IMR-90 (cell line): Measurements from ENCODE around the gene DEAF1. TPM values are rescaled to one million over a fixed set of nuclear protein-coding genes. Genes with fewer than 3 reads are reported as not detected.

Source experiments
- ATAC-seq: fragments of 200-7000 bp; cut with Tn5 transposase; 2 replicates; pipeline ENCODE4 v1.9.1; 2020; ENCODE audit warnings: low read depth, mild to moderate bottlenecking, moderate library complexity
- BruUV-seq: library from RNA; stranded (reverse); fragments of 400-500 nt; replicated peaks from 2 replicates; lab custom pipeline; 2021; lab: Mats Ljungman, UMichigan
- CTCF ChIA-PET: fragments of 300-600 bp; formaldehyde crosslinking; extraction: SDS; loops from one replicate; lab custom pipeline; 2021; ENCODE audit warnings: antibody characterized with exemption; lab: Yijun Ruan, JAX
- POLR2A ChIA-PET: fragments of 300-600 bp; sonication (Branson Sonifier 250); formaldehyde crosslinking; loops from one replicate; lab custom pipeline; 2022; ENCODE audit warnings: antibody characterized with exemption; ENCODE audit not compliant: unreplicated experiment; lab: Charles Lee
- DNase-seq: peaks from one replicate; pipeline ENCODE4 v3.0.0; 2013
- H2AFZ ChIP-seq: replicated peaks from 2 replicates; pipeline ENCODE3; 2013; ENCODE audit warnings: low read length, mild to moderate bottlenecking; ENCODE audit not compliant: poor library complexity
- H2AK5ac ChIP-seq: 2 replicates; pipeline ENCODE4 v1.6.1; 2013; ENCODE audit warnings: low read depth, low read length, inconsistent platforms
- H2AK9ac ChIP-seq: replicated peaks from 2 replicates; pipeline ENCODE3; 2013; ENCODE audit warnings: mild to moderate bottlenecking, low read depth, low read length, moderate library complexity; ENCODE audit not compliant: poor library complexity
- H2BK120ac ChIP-seq: 2 replicates; pipeline ENCODE4 v1.6.1; 2013; ENCODE audit warnings: low read depth, low read length, inconsistent platforms
- H2BK15ac ChIP-seq: 3 replicates; pipeline ENCODE4 v1.6.1; 2013; ENCODE audit warnings: low read depth, low read length, inconsistent platforms
- H2BK20ac ChIP-seq: 2 replicates; pipeline ENCODE4 v1.6.1; 2013; ENCODE audit warnings: low read depth, mild to moderate bottlenecking, inconsistent platforms, low read length, moderate library complexity
- H2BK5ac ChIP-seq: 2 replicates; pipeline ENCODE4 v1.6.1; 2013; ENCODE audit warnings: mild to moderate bottlenecking, low read depth, low read length, inconsistent platforms; ENCODE audit not compliant: poor library complexity, severe bottlenecking
- H3K14ac ChIP-seq: replicated peaks from 2 replicates; pipeline ENCODE4 v1.6.1; 2013; ENCODE audit warnings: low read depth, low read length, inconsistent platforms
- H3K18ac ChIP-seq: 2 replicates; pipeline ENCODE4 v1.6.1; 2013; ENCODE audit warnings: low read depth, low read length, control low read depth
- H3K23ac ChIP-seq: 2 replicates; pipeline ENCODE4 v1.6.1; 2013; ENCODE audit warnings: low read depth, low read length, inconsistent platforms
- H3K27ac ChIP-seq: 2 replicates; pipeline ENCODE4 v1.5.1; 2013; ENCODE audit warnings: mild to moderate bottlenecking, control low read depth, low read length; ENCODE audit not compliant: insufficient read depth
- H3K27me3 ChIP-seq: 2 replicates; pipeline ENCODE4 v1.6.1; 2013; ENCODE audit warnings: low read length; ENCODE audit not compliant: control insufficient read depth, insufficient read depth
- H3K36me3 ChIP-seq: 2 replicates; pipeline ENCODE4 v1.6.1; 2013; ENCODE audit warnings: low read length, mixed read lengths; ENCODE audit not compliant: control insufficient read depth, insufficient read depth
- H3K4ac ChIP-seq: 2 replicates; pipeline ENCODE4 v1.6.1; 2013; ENCODE audit warnings: low read depth, low read length, inconsistent platforms
- H3K4me1 ChIP-seq: 2 replicates; pipeline ENCODE4 v1.6.1; 2013; ENCODE audit warnings: low read length, mixed read lengths; ENCODE audit not compliant: control insufficient read depth, insufficient read depth
- H3K4me2 ChIP-seq: 2 replicates; pipeline ENCODE4 v1.6.1; 2013; ENCODE audit warnings: low read depth, mild to moderate bottlenecking, control low read depth, low read length, moderate library complexity
- H3K4me3 ChIP-seq: 2 replicates; pipeline ENCODE4 v1.5.1; 2013; ENCODE audit warnings: low read depth, mild to moderate bottlenecking, control low read depth, low read length, moderate library complexity; ENCODE audit not compliant: insufficient read depth
- H3K56ac ChIP-seq: 2 replicates; pipeline ENCODE4 v1.6.1; 2013; ENCODE audit warnings: low read length, inconsistent platforms; ENCODE audit not compliant: insufficient read depth; ENCODE audit errors: extremely low read depth
- H3K79me1 ChIP-seq, 2 experiments: 2 replicates each; pipeline ENCODE4 v1.6.1; 2013; ENCODE audit warnings: low read length in 2 of 2, inconsistent platforms in 1 of 2, low read depth in 1 of 2
- H3K9ac ChIP-seq: 2 replicates; pipeline ENCODE4 v1.6.1; 2013; ENCODE audit warnings: low read depth, low read length, control low read depth
- H3K9me1 ChIP-seq: 2 replicates; pipeline ENCODE4 v1.6.1; 2013; ENCODE audit warnings: low read length, inconsistent platforms; ENCODE audit not compliant: insufficient read depth
- H3K9me3 ChIP-seq: 2 replicates; pipeline ENCODE4 v1.6.1; 2013; ENCODE audit warnings: low read length; ENCODE audit not compliant: control insufficient read depth, insufficient read depth
- H4K20me1 ChIP-seq: 2 replicates; pipeline ENCODE4 v1.6.1; 2013; ENCODE audit warnings: low read length, inconsistent platforms; ENCODE audit not compliant: insufficient read depth
- H4K5ac ChIP-seq: 2 replicates; pipeline ENCODE4 v1.6.1; 2013; ENCODE audit warnings: mild to moderate bottlenecking, low read depth, low read length, control low read depth
- H4K8ac ChIP-seq, 2 experiments: 2 replicates each; pipeline ENCODE4 v1.6.1; 2013; ENCODE audit warnings: low read depth in 2 of 2, low read length in 2 of 2, control low read depth in 1 of 2, inconsistent platforms in 1 of 2
- H4K91ac ChIP-seq: 2 replicates; pipeline ENCODE4 v1.6.1; 2013; ENCODE audit warnings: low read depth, low read length, inconsistent platforms; ENCODE audit not compliant: insufficient read depth
- CEBPB ChIP-seq: IDR thresholded peaks from 2 replicates; pipeline ENCODE4 v1.6.1; 2012; ENCODE audit warnings: low read depth, low read length, improper control_type of control experiment
- CHD1 ChIP-seq: IDR thresholded peaks from 2 replicates; pipeline ENCODE4 v1.6.1; 2012; ENCODE audit warnings: low read depth, low read length, improper control_type of control experiment
- FOS ChIP-seq: fragments of 150-350 bp; IDR thresholded peaks from 2 replicates; pipeline ENCODE4 v1.6.1; 2016; ENCODE audit warnings: low read depth, low read length
- MAFK ChIP-seq: IDR thresholded peaks from 2 replicates; pipeline ENCODE4 v1.6.1; 2012; ENCODE audit warnings: low read depth, low read length, improper control_type of control experiment
- MAZ ChIP-seq: IDR thresholded peaks from 2 replicates; pipeline ENCODE4 v1.6.1; 2012; ENCODE audit warnings: low read depth, mild to moderate bottlenecking, low read length, improper control_type of control experiment, moderate library complexity, borderline replicate concordance
- MXI1 ChIP-seq: IDR thresholded peaks from 2 replicates; pipeline ENCODE4 v1.6.1; 2012; ENCODE audit warnings: low read depth, mild to moderate bottlenecking, low read length, moderate library complexity, borderline replicate concordance
- NFE2L2 ChIP-seq: fragments of 150-350 bp; IDR thresholded peaks from 2 replicates; pipeline ENCODE4 v1.6.1; 2016; ENCODE audit warnings: low read depth, mild to moderate bottlenecking, low read length
- POLR2A ChIP-seq: IDR thresholded peaks from 2 replicates; pipeline ENCODE4 v1.6.1; 2012; ENCODE audit warnings: mild to moderate bottlenecking, low read depth, low read length
- RAD21 ChIP-seq: IDR thresholded peaks from 2 replicates; pipeline ENCODE4 v1.6.1; 2012; ENCODE audit warnings: low read length, improper control_type of control experiment
- RCOR1 ChIP-seq: IDR thresholded peaks from 2 replicates; pipeline ENCODE4 v1.6.1; 2012; ENCODE audit warnings: mild to moderate bottlenecking, low read length, improper control_type of control experiment; ENCODE audit not compliant: insufficient replicate concordance
- RFX5 ChIP-seq: IDR thresholded peaks from 2 replicates; pipeline ENCODE4 v1.8.0; 2012; ENCODE audit warnings: low read depth, mild to moderate bottlenecking, low read length, moderate library complexity
- SMC3 ChIP-seq: fragments of 150-350 bp; IDR thresholded peaks from 2 replicates; pipeline ENCODE4 v1.6.1; 2016; ENCODE audit warnings: low read depth, mild to moderate bottlenecking, antibody characterized with exemption, low read length, moderate library complexity
- WGBS, 2 experiments: methylation state at CpG; one replicate each; pipeline versions ENCODE4 v1.1.5 to v1.1.7; 2013; ENCODE audit warnings: missing lambda C conversion rate in 2 of 2; ENCODE audit not compliant: insufficient read length in 1 of 2; ENCODE audit errors: extremely low coverage in 2 of 2; 5-methylcytosine and 5-hydroxymethylcytosine counted together
- dilution Hi-C: fragments of 300-500 bp; cut with HindIII; formaldehyde crosslinking; loops from one replicate; pipeline ENCODE4 v1.14.3; 2018; ENCODE audit warnings: low sequenced_read_pairs; ENCODE audit not compliant: unreplicated experiment
- in situ Hi-C: fragments of 300-500 bp; cut with MboI; formaldehyde crosslinking; loops from 3 replicates; pipeline ENCODE4 v1.14.3; 2019; ENCODE audit warnings: low sequenced_read_pairs, inconsistent platforms, mixed read lengths
- intact Hi-C: fragments of 100-400 bp; cut with micrococcal nuclease; formaldehyde crosslinking; loops from 2 replicates; pipeline ENCODE4 v1.10.0; 2022
- polyA plus RNA-seq, 3 experiments: library from polyadenylated mRNA; depleted of rRNA; stranded (reverse); fragments of >200 nt; gene quantifications; 2 replicates each; pipeline ENCODE4 v1.2.3, GENCODE V29; 2012; ENCODE audit warnings: low replicate concordance in 1 of 3
- total RNA-seq: library from RNA; depleted of rRNA; stranded (reverse); fragments of >200 nt; gene quantifications from 2 replicates; pipeline ENCODE4 v1.2.3, GENCODE V29; 2012
- TF ChIP-seq, protein P1 (sequence below): fragments of 150-350 bp; IDR thresholded peaks from 2 replicates; pipeline ENCODE4 v1.6.1; 2017; ENCODE audit warnings: mild to moderate bottlenecking, antibody characterized with exemption, low read length, low read depth
- TF ChIP-seq, protein P2 (sequence below): fragments of 150-350 bp; IDR thresholded peaks from 2 replicates; pipeline ENCODE4 v1.6.1; 2016; ENCODE audit warnings: low read depth, mild to moderate bottlenecking, low read length, moderate library complexity, borderline replicate concordance
- TF ChIP-seq, protein P3 (sequence below): conservative IDR thresholded peaks from 2 replicates; pipeline ENCODE4 v1.5.1; 2012; ENCODE audit warnings: mild to moderate bottlenecking, low read depth, low read length, improper control_type of control experiment

The DEAF1 gene
- total and polyA plus RNA-seq, 2 of the 4 experiments (the other 2 are of a cell fraction), result 22.9 to 31.6 TPM

DNA sequence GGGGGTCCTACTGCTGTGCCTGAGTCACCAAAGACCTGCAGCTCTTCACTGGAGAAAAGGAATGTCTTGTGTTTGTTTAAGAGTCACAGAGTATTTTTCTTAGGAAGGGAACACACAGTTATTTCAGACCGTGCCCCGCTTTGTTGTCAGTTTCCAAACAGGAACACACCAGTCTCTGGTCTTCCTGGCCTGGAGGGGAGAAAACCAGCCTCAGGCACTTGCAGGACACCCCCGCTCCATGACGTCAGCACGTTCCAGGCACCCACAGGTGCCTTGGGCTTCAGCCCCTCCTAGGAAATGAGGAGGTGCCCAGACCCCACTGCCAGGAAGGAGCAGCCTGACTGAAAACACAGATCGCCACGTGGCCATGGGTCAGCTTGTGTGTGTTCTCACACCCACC lies 5.4 kb downstream of the DEAF1 start:
- Histone ChIP-seq H3K9me1 (peaks cover 19% of the 10 kb centered on the region), H4K20me1 (peaks cover 27% of the 10 kb centered on the region), H2AFZ (no peak overlapping the region), H3K9me3 (no peaks in the 10 kb centered on the region), H2BK120ac (no peak overlapping the region), H2BK20ac (no peak overlapping the region), H3K18ac (no peak overlapping the region), H2AK5ac (no peak overlapping the region), H4K5ac (no peak overlapping the region), H4K91ac (no peak overlapping the region), H3K56ac (no peak overlapping the region), H2AK9ac (peak overlapping the region; percentile 28), H3K36me3 (peaks cover 37% of the 10 kb centered on the region), H4K8ac (no peak overlapping the region), H3K23ac (0 out of 2 replicates have a peak overlapping the region, but pooled peaks have one; percentile 27), H3K27me3 (no peaks in the 10 kb centered on the region), H3K79me1 (peaks cover 17 to 57% of the 10 kb centered on the region in 2 experiments), H3K4me3 (no peak overlapping the region), H3K4ac (no peak overlapping the region), H3K27ac (no peak overlapping the region), H2BK5ac (no peak overlapping the region), H2BK15ac (no peak overlapping the region), H3K14ac (no peak overlapping the region), H3K4me2 (no peak overlapping the region), H3K4me1 (peaks cover 12% of the 10 kb centered on the region), H3K9ac (no peak overlapping the region)
- ChIA-PET POLR2A (no interaction called here), CTCF (no interaction called here)
- no peak for TF ChIP-seq CHD1
- TF ChIP-seq CEBPB, result no peak
- no peak for TF ChIP-seq NFE2L2
- TF ChIP-seq POLR2A, result no peak
- no peak for TF ChIP-seq RAD21
- no peak for TF ChIP-seq SMC3
- TF ChIP-seq MAFK, result no peak
- TF ChIP-seq RCOR1, result no peak
- TF ChIP-seq MXI1, result no peak
- no peak for TF ChIP-seq FOS
- TF ChIP-seq, protein P1, sequence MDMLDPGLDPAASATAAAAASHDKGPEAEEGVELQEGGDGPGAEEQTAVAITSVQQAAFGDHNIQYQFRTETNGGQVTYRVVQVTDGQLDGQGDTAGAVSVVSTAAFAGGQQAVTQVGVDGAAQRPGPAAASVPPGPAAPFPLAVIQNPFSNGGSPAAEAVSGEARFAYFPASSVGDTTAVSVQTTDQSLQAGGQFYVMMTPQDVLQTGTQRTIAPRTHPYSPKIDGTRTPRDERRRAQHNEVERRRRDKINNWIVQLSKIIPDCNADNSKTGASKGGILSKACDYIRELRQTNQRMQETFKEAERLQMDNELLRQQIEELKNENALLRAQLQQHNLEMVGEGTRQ, result no peak
- TF ChIP-seq, protein P2, sequence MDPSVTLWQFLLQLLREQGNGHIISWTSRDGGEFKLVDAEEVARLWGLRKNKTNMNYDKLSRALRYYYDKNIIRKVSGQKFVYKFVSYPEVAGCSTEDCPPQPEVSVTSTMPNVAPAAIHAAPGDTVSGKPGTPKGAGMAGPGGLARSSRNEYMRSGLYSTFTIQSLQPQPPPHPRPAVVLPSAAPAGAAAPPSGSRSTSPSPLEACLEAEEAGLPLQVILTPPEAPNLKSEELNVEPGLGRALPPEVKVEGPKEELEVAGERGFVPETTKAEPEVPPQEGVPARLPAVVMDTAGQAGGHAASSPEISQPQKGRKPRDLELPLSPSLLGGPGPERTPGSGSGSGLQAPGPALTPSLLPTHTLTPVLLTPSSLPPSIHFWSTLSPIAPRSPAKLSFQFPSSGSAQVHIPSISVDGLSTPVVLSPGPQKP, result no peak
- TF ChIP-seq, protein P3, sequence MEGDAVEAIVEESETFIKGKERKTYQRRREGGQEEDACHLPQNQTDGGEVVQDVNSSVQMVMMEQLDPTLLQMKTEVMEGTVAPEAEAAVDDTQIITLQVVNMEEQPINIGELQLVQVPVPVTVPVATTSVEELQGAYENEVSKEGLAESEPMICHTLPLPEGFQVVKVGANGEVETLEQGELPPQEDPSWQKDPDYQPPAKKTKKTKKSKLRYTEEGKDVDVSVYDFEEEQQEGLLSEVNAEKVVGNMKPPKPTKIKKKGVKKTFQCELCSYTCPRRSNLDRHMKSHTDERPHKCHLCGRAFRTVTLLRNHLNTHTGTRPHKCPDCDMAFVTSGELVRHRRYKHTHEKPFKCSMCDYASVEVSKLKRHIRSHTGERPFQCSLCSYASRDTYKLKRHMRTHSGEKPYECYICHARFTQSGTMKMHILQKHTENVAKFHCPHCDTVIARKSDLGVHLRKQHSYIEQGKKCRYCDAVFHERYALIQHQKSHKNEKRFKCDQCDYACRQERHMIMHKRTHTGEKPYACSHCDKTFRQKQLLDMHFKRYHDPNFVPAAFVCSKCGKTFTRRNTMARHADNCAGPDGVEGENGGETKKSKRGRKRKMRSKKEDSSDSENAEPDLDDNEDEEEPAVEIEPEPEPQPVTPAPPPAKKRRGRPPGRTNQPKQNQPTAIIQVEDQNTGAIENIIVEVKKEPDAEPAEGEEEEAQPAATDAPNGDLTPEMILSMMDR, result no peak
- no peak for TF ChIP-seq MAZ
- no peak for TF ChIP-seq RFX5
- WGBS, 2 experiments, result 100% methylated on average over 2 of the region's 7 CpGs; no CpG with 5 or more reads in 1 of the 2 experiments
- BruUV-seq, result no TSS peak
- dilution Hi-C loops (no loop called here), intact Hi-C loops (no loop called here), in situ Hi-C loops (no loop called here)
- no peak for ATAC-seq
- DNase-seq, result no peak
